ENCODE data around the gene B4GALT1.

The B4GALT1 gene

DNA sequence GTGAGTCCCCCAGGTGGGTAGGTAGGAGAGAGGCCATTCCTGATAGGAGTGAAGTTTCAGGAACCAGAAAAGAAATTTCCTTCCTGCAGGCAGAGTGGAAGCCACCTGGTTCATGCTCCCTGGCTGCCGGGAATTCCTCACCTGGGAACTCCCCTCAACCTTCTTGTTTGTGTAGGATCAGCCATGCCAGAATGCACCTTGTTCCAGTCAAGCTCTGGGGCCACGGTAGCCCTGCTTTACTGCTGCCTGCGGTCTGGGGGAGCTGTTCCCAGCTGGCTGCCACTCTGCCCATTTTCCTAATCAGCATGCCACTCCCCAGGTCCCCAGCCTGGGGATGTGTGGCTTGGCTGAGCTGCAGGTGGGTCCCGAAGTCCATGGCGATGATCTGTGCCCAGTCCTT lies 18.7 kb upstream of the B4GALT1 start:
- no peak for DNase-seq (ENCODE audit: extremely low spot score)
- ChIA-PET POLR2A (no interaction called here), CTCF (no interaction called here)
- TF ChIP-seq SUZ12 (IDR thresholded peaks at IDR 0.05) (no peak), L3MBTL2 (conservative IDR thresholded peaks at IDR 0.05) (no peak), ZNF384 (IDR thresholded peaks at IDR 0.05) (no peak), ARNT (IDR thresholded peaks at IDR 0.05) (no peak), TARDBP (IDR thresholded peaks at IDR 0.05) (no peak), ELF4 (IDR thresholded peaks at IDR 0.05) (no peak), CTBP1 (IDR thresholded peaks at IDR 0.05; ENCODE audit: borderline replicate concordance) (no peak), BHLHE40 (IDR thresholded peaks at IDR 0.05; ENCODE audit: borderline replicate concordance) (no peak), HDGF (IDR thresholded peaks at IDR 0.05; ENCODE audit: borderline replicate concordance) (no peak), LEF1 (IDR thresholded peaks at IDR 0.05; ENCODE audit: borderline replicate concordance) (no peak), SP1 (IDR thresholded peaks at IDR 0.05) (no peak), FOXA1 (IDR thresholded peaks at IDR 0.05) (no peak), FOXM1 (IDR thresholded peaks at IDR 0.05; ENCODE audit: borderline replicate concordance) (no peak), FOXK2 (IDR thresholded peaks at IDR 0.05) (no peak), NFRKB (IDR thresholded peaks at IDR 0.05) (no peak)
- TF ChIP-seq, protein P1, sequence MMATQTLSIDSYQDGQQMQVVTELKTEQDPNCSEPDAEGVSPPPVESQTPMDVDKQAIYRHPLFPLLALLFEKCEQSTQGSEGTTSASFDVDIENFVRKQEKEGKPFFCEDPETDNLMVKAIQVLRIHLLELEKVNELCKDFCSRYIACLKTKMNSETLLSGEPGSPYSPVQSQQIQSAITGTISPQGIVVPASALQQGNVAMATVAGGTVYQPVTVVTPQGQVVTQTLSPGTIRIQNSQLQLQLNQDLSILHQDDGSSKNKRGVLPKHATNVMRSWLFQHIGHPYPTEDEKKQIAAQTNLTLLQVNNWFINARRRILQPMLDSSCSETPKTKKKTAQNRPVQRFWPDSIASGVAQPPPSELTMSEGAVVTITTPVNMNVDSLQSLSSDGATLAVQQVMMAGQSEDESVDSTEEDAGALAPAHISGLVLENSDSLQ (IDR thresholded peaks at IDR 0.05): no peak

DNA sequence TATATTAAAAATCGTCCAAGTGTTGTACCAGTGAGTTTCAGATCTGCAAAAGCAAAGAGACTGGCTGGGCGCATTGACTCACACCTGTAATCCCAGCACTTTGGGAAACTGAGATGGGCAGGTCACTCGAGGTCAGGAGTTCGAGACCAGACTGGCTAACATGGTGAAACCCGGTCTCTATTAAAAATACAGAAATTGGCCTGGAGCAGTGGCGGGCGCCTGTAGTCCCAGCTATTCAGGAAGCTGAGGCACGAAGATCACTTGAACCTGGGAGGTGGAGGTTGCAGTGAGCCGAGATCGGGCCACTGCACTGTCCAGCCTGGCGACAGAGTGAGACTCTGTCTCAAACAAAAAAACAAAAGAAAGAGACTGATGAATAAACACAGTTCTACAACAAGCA lies 18.3 kb upstream of the B4GALT1 start:
- POLR2A ChIA-PET: no interaction called here

DNA sequence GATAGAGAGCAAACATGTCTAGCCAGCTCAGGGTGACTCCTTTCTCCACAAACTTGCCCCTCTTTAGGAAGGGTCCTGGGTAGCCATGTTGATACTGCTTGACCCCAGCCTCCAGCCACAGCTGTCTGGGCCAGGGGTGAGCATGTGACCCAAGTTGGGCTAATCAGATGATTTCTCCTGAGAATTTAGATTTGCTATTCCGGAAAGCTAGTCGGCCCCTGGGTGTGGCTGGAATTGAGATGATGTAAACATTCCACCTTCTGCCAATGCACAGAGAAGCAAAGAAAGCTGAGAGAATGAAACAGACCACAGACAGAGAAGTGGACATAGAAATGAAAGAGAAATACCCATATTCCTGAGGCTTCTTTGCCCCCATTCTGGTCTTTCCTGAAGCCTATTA lies 17.8 kb upstream of the B4GALT1 start:
- POLR2A ChIA-PET: interaction anchor here (1.2 kb wide), 1 partner anchor 18 kb away, joined by 3 read pairs; the partner anchor contains the start of gene B4GALT1
- CTCF ChIA-PET: no interaction called here
- DNase-seq (ENCODE audit: extremely low spot score): no peak
- no peak for TF ChIP-seq FOXK2 (IDR thresholded peaks at IDR 0.05)
- no peak for TF ChIP-seq FOXM1 (IDR thresholded peaks at IDR 0.05; ENCODE audit: borderline replicate concordance)
- TF ChIP-seq SP1 (IDR thresholded peaks at IDR 0.05): no peak
- TF ChIP-seq CTBP1 (IDR thresholded peaks at IDR 0.05; ENCODE audit: borderline replicate concordance): no peak
- TF ChIP-seq L3MBTL2 (conservative IDR thresholded peaks at IDR 0.05): no peak
- TF ChIP-seq, protein P1 (IDR thresholded peaks at IDR 0.05): no peak
- no peak for TF ChIP-seq BHLHE40 (IDR thresholded peaks at IDR 0.05; ENCODE audit: borderline replicate concordance)
- no peak for TF ChIP-seq HDGF (IDR thresholded peaks at IDR 0.05; ENCODE audit: borderline replicate concordance)
- TF ChIP-seq TARDBP (IDR thresholded peaks at IDR 0.05): no peak
- no peak for TF ChIP-seq SUZ12 (IDR thresholded peaks at IDR 0.05)
- TF ChIP-seq LEF1 (IDR thresholded peaks at IDR 0.05; ENCODE audit: borderline replicate concordance): no peak
- no peak for TF ChIP-seq NFRKB (IDR thresholded peaks at IDR 0.05)
- TF ChIP-seq ZNF384 (IDR thresholded peaks at IDR 0.05): no peak
- no peak for TF ChIP-seq ELF4 (IDR thresholded peaks at IDR 0.05)
- TF ChIP-seq FOXA1 (IDR thresholded peaks at IDR 0.05): no peak
- no peak for TF ChIP-seq ARNT (IDR thresholded peaks at IDR 0.05)

More for the DNA sequence above, 18.3 kb upstream of the B4GALT1 start:
- CTCF ChIA-PET: no interaction called here
- TF ChIP-seq ARNT (IDR thresholded peaks at IDR 0.05) (no peak), FOXK2 (IDR thresholded peaks at IDR 0.05) (no peak), ELF4 (IDR thresholded peaks at IDR 0.05) (no peak), SUZ12 (IDR thresholded peaks at IDR 0.05) (no peak), SP1 (IDR thresholded peaks at IDR 0.05) (no peak), NFRKB (IDR thresholded peaks at IDR 0.05) (no peak), BHLHE40 (IDR thresholded peaks at IDR 0.05; ENCODE audit: borderline replicate concordance) (no peak)
- TF ChIP-seq, protein P1 (IDR thresholded peaks at IDR 0.05): no peak
- no peak for DNase-seq (ENCODE audit: extremely low spot score)

DNA sequence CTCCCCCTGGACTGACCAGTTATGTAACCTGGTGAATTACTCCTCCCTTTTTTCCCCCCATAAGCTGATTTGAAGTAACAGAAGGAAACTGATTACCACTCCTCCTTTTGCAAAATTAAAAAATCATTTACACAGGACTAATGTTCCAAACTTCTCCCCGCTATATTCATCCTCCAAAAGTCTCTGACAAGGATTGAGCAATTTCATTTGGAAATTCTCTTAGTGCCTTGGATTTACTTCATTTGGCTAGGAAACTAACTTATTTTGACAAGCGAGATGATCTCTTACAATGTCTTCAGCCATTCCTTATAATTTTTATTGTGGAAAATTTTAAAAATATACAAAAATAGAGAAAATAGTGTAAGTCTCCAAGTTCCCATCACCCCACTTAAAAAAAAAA lies 15.4 kb upstream of the B4GALT1 start:
- TF ChIP-seq FOXM1 (IDR thresholded peaks at IDR 0.05; ENCODE audit: borderline replicate concordance) (no peak), FOXA1 (IDR thresholded peaks at IDR 0.05) (no peak), BHLHE40 (IDR thresholded peaks at IDR 0.05; ENCODE audit: borderline replicate concordance) (no peak), ZNF384 (IDR thresholded peaks at IDR 0.05) (no peak)
- no peak for DNase-seq (ENCODE audit: extremely low spot score)
- ChIA-PET POLR2A (no interaction called here), CTCF (interaction anchor here (0.6 kb wide), 1 partner anchor 122 kb away, joined by 4 read pairs; no protein-coding TSS in a partner anchor)

DNA sequence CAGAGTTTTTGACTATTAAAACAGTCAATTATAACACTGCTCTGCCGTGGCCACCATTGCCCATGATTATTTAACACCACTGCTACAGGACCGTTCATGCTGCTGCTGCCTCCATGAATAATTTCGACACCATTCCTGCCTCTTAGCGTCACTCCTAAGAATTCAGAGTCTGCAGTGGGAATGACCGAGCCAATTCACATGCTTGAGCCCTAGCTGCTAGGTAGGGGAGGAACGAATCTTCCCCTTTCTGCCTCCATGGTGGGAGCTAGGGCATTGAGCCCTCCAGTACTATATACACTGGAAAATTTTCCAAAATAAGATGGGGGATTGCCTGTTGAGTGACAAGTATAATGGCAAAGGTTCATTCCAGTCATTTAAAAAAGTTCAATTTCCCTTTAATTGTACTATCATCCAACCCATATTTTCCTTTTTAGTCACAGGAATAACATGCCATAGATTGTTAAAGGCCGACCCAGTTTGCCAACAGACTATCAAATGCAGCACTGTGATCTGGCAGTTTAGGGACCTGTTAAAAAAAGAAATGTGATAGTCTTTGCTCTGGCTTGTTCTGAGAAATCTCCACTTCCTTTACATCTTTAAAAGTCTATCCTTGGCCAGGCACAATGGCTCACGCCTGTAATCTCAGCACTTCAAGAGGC lies 13.5 kb upstream of the B4GALT1 start:
- ChIA-PET CTCF (no interaction called here), POLR2A (no interaction called here)
- no peak for TF ChIP-seq FOXA1 (IDR thresholded peaks at IDR 0.05)
- TF ChIP-seq ARNT (IDR thresholded peaks at IDR 0.05): no peak
- no peak for TF ChIP-seq CTBP1 (IDR thresholded peaks at IDR 0.05; ENCODE audit: borderline replicate concordance)
- no peak for TF ChIP-seq ELF4 (IDR thresholded peaks at IDR 0.05)
- no peak for TF ChIP-seq ZNF384 (IDR thresholded peaks at IDR 0.05)
- TF ChIP-seq BHLHE40 (IDR thresholded peaks at IDR 0.05; ENCODE audit: borderline replicate concordance): no peak
- TF ChIP-seq, protein P1 (IDR thresholded peaks at IDR 0.05): no peak
- no peak for TF ChIP-seq TARDBP (IDR thresholded peaks at IDR 0.05)
- TF ChIP-seq SUZ12 (IDR thresholded peaks at IDR 0.05): no peak
- TF ChIP-seq NFRKB (IDR thresholded peaks at IDR 0.05): no peak
- TF ChIP-seq LEF1 (IDR thresholded peaks at IDR 0.05; ENCODE audit: borderline replicate concordance): no peak
- TF ChIP-seq FOXM1 (IDR thresholded peaks at IDR 0.05; ENCODE audit: borderline replicate concordance): no peak
- TF ChIP-seq SP1 (IDR thresholded peaks at IDR 0.05): no peak
- no peak for TF ChIP-seq FOXK2 (IDR thresholded peaks at IDR 0.05)
- TF ChIP-seq HDGF (IDR thresholded peaks at IDR 0.05; ENCODE audit: borderline replicate concordance): no peak
- TF ChIP-seq L3MBTL2 (conservative IDR thresholded peaks at IDR 0.05): no peak
- no peak for DNase-seq (ENCODE audit: extremely low spot score)

Measured in HEK293T (cell line).